Measurements from ENCODE around the gene SRCIN1. TPM values are rescaled to one million over a fixed set of nuclear protein-coding genes. Genes with fewer than 3 reads are reported as not detected.

Gene SRCIN1
- polyA plus RNA-seq, 1 experiment = not detected

- ChIA-PET CTCF (no interaction called here), POLR2A (no interaction called here)
- DNase-seq (ENCODE audit: low read depth, low spot score) = no peak
- no peaks in the 10 kb centered on the region for H3K9me3 ChIP-seq (ENCODE audit: control insufficient read depth, insufficient read depth, low read length)
- H3K27ac ChIP-seq (ENCODE audit: low read depth, low read length) = no peak overlapping the region
- peaks cover 90% of the 10 kb centered on the region for H3K27me3 ChIP-seq (ENCODE audit: control insufficient read depth, insufficient read depth, low read length)
- no peak overlapping the region for H3K4me3 ChIP-seq (ENCODE audit: low read depth, low read length)
- no peak for TF ChIP-seq CTCF (IDR thresholded peaks at IDR 0.05; ENCODE audit: low read depth, low read length)
Measured at GRCh38 chr17:38590988-38591758, 14.6 kb downstream of the SRCIN1 start.

GRCh38 chr17:38589462-38590114 is 16.2 kb downstream of the SRCIN1 start:
- ChIA-PET POLR2A (no interaction called here), CTCF (no interaction called here)
- Histone ChIP-seq H3K9me3 (ENCODE audit: control insufficient read depth, insufficient read depth, low read length) (no peaks in the 10 kb centered on the region), H3K27ac (ENCODE audit: low read depth, low read length) (no peak overlapping the region), H3K27me3 (ENCODE audit: control insufficient read depth, insufficient read depth, low read length) (peaks cover 92% of the 10 kb centered on the region), H3K4me3 (ENCODE audit: low read depth, low read length) (no peak overlapping the region)
- TF ChIP-seq CTCF (IDR thresholded peaks at IDR 0.05; ENCODE audit: low read depth, low read length) = no peak
- no peak for DNase-seq (ENCODE audit: low read depth, low spot score)

- ChIA-PET POLR2A (no interaction called here), CTCF (interaction anchor here (2.6 kb wide), 1 partner anchor 31 kb away, joined by 15 read pairs; no protein-coding TSS in a partner anchor)
- no peaks in the 10 kb centered on the region for H3K9me3 ChIP-seq (ENCODE audit: control insufficient read depth, insufficient read depth, low read length)
- H3K27me3 ChIP-seq (ENCODE audit: control insufficient read depth, insufficient read depth, low read length) = peaks cover 90% of the 10 kb centered on the region
- no peak for DNase-seq (ENCODE audit: low read depth, low spot score)
- no peak overlapping the region for H3K27ac ChIP-seq (ENCODE audit: low read depth, low read length)
- no peak for TF ChIP-seq CTCF (IDR thresholded peaks at IDR 0.05; ENCODE audit: low read depth, low read length)
- no peak overlapping the region for H3K4me3 ChIP-seq (ENCODE audit: low read depth, low read length)
Measured at GRCh38 chr17:38588788-38589174, 17.0 kb downstream of the SRCIN1 start.

GRCh38 chr17:38587947-38588787 is 17.6 kb downstream of the SRCIN1 start:
- no peak for DNase-seq (ENCODE audit: low read depth, low spot score)
- ChIA-PET CTCF (interaction anchor here (0.5 to 2.6 kb wide), 2 partner anchors 30 to 68 kb away, joined by 4 to 15 read pairs; no protein-coding TSS in a partner anchor), POLR2A (interaction anchor here (0.7 kb wide), 1 partner anchor 38 kb away, joined by 3 read pairs; no protein-coding TSS in a partner anchor)
- H3K27ac ChIP-seq (ENCODE audit: low read depth, low read length) = no peak overlapping the region
- TF ChIP-seq CTCF (IDR thresholded peaks at IDR 0.05; ENCODE audit: low read depth, low read length) = no peak
- H3K9me3 ChIP-seq (ENCODE audit: control insufficient read depth, insufficient read depth, low read length) = no peaks in the 10 kb centered on the region
- no peak overlapping the region for H3K4me3 ChIP-seq (ENCODE audit: low read depth, low read length)
- peaks cover 84% of the 10 kb centered on the region for H3K27me3 ChIP-seq (ENCODE audit: control insufficient read depth, insufficient read depth, low read length)

Data from AG04450 (cell line).